ENCODE measurements around the gene TBKBP1.

The TBKBP1 gene

GRCh38 chr17:47716375-47716774, 22.4 kb downstream of the TBKBP1 start (continued):
- TF ChIP-seq ZNF76 (tag by site-specific recombination; IDR thresholded peaks at IDR 0.05; ENCODE audit: borderline replicate concordance, low read depth) (no peak), ZNF155 (tag by site-specific recombination; IDR thresholded peaks at IDR 0.05) (no peak), ZNF549 (tag by site-specific recombination; IDR thresholded peaks at IDR 0.05) (no peak)

GRCh38 chr17:47717261-47717697, 23.3 kb downstream of the TBKBP1 start:
- Histone ChIP-seq H3K4me1 (ENCODE audit: control insufficient read depth, insufficient read depth, low read length) (peaks cover 2% of the 10 kb centered on the region), H3K36me3 (ENCODE audit: control insufficient read depth in 2 of 2, insufficient read depth in 1 of 2, low read length in 2 of 2) (no peaks in the 10 kb centered on the region), H3K27ac (ENCODE audit: extremely low read depth, low read depth, low read length) (no peak overlapping the region), H3K4me3 (ENCODE audit: low read depth, low read length) (no peak overlapping the region), H3K9me3 (ENCODE audit: control insufficient read depth, insufficient read depth, low read depth, low read length) (no peaks in the 10 kb centered on the region)
- ChIA-PET CTCF (interaction anchor here (0.7 to 2.7 kb wide), 4 partner anchors 10 to 743 kb away, joined by 3 to 25 read pairs (median 5); no protein-coding TSS in a partner anchor), POLR2A (interaction anchor here (1.2 to 1.7 kb wide), 2 partner anchors 10 to 16 kb away, joined by 3 to 5 read pairs; no protein-coding TSS in a partner anchor)
- TF ChIP-seq ZNF561 (tag by site-specific recombination; IDR thresholded peaks at IDR 0.05; ENCODE audit: borderline replicate concordance) (no peak), ZNF433 (tag by site-specific recombination; IDR thresholded peaks at IDR 0.05; ENCODE audit: low read depth) (no peak), ZNF398 (tag by site-specific recombination; IDR thresholded peaks at IDR 0.05) (peak; percentile 38), EGR2 (tag by site-specific recombination; IDR thresholded peaks at IDR 0.05; ENCODE audit: low read depth) (peak; percentile 61; the same call in 1 of the 2 replicates), ZNF621 (tag by site-specific recombination; IDR thresholded peaks at IDR 0.05) (no peak), ZFP3 (tag by site-specific recombination; IDR thresholded peaks at IDR 0.05; ENCODE audit: low read depth) (no peak), ZNF544 (tag by site-specific recombination; IDR thresholded peaks at IDR 0.05) (no peak), ZNF214 (tag by site-specific recombination; IDR thresholded peaks at IDR 0.05; ENCODE audit: borderline replicate concordance) (no peak), GLIS1 (tag by site-specific recombination; IDR thresholded peaks at IDR 0.05) (peak; percentile 31; the same call in 1 of the 2 replicates), ZNF148 (tag by site-specific recombination; IDR thresholded peaks at IDR 0.05; ENCODE audit: borderline replicate concordance) (no peak), CTCF (tag by site-specific recombination; IDR thresholded peaks at IDR 0.05) (peak; percentile 70), ZNF146 (tag by site-specific recombination; IDR thresholded peaks at IDR 0.05) (no peak), GLIS2 (tag by site-specific recombination; IDR thresholded peaks at IDR 0.05) (peak; percentile 34; the same call in 1 of the 2 replicates), GLI2 (tag by site-specific recombination; IDR thresholded peaks at IDR 0.05; ENCODE audit: borderline replicate concordance, low read depth) (no peak), ZIC2 (tag by site-specific recombination; IDR thresholded peaks at IDR 0.05) (peak; percentile 60), ZFHX2 (tag by site-specific recombination; conservative IDR thresholded peaks at IDR 0.05) (peak; percentile 53), IKZF3 (tag by site-specific recombination; IDR thresholded peaks at IDR 0.05) (no peak), ZNF585B (tag by site-specific recombination; IDR thresholded peaks at IDR 0.05) (no peak), ZNF133 (tag by site-specific recombination; IDR thresholded peaks at IDR 0.05) (no peak), PRDM4 (tag by site-specific recombination; IDR thresholded peaks at IDR 0.05) (no peak), ZNF114 (tag by site-specific recombination; IDR thresholded peaks at IDR 0.05) (no peak), PRDM10 (tag by site-specific recombination; IDR thresholded peaks at IDR 0.05) (peak; percentile 71)
